ENCODE data around the gene GPC5. TPM values are rescaled to one million over a fixed set of nuclear protein-coding genes. Genes with fewer than 3 reads are reported as not detected.

The GPC5 gene
- total and polyA plus RNA-seq, 2 of the 13 experiments (the other 11 are each of a cell fraction or from before 2014, with no cell fraction given): 0.02 to 0.07 TPM

GRCh38 chr13:91381371-91381770 lies 17.1 kb upstream of the GPC5 start:
- Histone ChIP-seq H3K27me3 (ENCODE audit: control insufficient read depth in 1 of 2, insufficient read depth in 2 of 2, low read length in 2 of 2) (no peaks in the 10 kb centered on the region), H3K9me3 (ENCODE audit: low read length) (no peaks in the 10 kb centered on the region), H3K4me3 (replicated peaks in 1 of 3; ENCODE audit: insufficient read depth in 1 of 3, low read depth in 2 of 3, low read length in 3 of 3) (no peak overlapping the region), H4K20me1 (ENCODE audit: insufficient read depth, low read length) (no peaks in the 10 kb centered on the region), H3K4me1 (ENCODE audit: insufficient read depth, low read length) (no peaks in the 10 kb centered on the region), H3K4me2 (ENCODE audit: low read depth, low read length) (no peak overlapping the region), H3K9ac (ENCODE audit: insufficient read depth, low read depth, low read length) (no peak overlapping the region), H3K27ac (ENCODE audit: extremely low read length, insufficient read depth, low read length) (no peak overlapping the region), H2AFZ (ENCODE audit: low read length) (no peak overlapping the region), H3K36me3 (replicated peaks in 1 of 2; ENCODE audit: control insufficient read depth in 1 of 2, insufficient read depth in 2 of 2, low read length in 2 of 2) (no peaks in the 10 kb centered on the region), H3K79me2 (ENCODE audit: insufficient read depth, low read length) (no peaks in the 10 kb centered on the region)
- intact Hi-C loops (cut with micrococcal nuclease; ENCODE audit: unreplicated experiment): loop anchor here (5.0 kb wide), 1 partner anchor 341 kb away; no protein-coding TSS in a partner anchor
- no TSS peak for BruUV-seq (replicated peaks)
- FAIRE-seq (no peak), ATAC-seq (no peak), DNase-seq (ENCODE audit: low spot score) (no peak)
- in situ Hi-C loops (cut with HindIII; ENCODE audit: extremely low pct_ligation_motif_present, low pct_unique_long_range_greater_than_20kb): no loop called here
- POLR2A ChIA-PET: no interaction called here
- no peak for TF ChIP-seq ZNF841 (CRISPR knock-in tag; IDR thresholded peaks at IDR 0.05; ENCODE audit: borderline replicate concordance)
- TF ChIP-seq SRSF1 (optimal IDR thresholded peaks at IDR 0.05; ENCODE audit: low read depth, low read length): no peak
- TF ChIP-seq CTCF (CRISPR knock-in tag; IDR thresholded peaks at IDR 0.05): peak; percentile 22; the same call in 1 of the 2 replicates
- TF ChIP-seq ZNF644 (CRISPR knock-in tag; IDR thresholded peaks at IDR 0.05; ENCODE audit: low read depth): no peak
- no peak for TF ChIP-seq BRF2 (CRISPR knock-in tag; IDR thresholded peaks at IDR 0.05)
- TF ChIP-seq, protein P1, sequence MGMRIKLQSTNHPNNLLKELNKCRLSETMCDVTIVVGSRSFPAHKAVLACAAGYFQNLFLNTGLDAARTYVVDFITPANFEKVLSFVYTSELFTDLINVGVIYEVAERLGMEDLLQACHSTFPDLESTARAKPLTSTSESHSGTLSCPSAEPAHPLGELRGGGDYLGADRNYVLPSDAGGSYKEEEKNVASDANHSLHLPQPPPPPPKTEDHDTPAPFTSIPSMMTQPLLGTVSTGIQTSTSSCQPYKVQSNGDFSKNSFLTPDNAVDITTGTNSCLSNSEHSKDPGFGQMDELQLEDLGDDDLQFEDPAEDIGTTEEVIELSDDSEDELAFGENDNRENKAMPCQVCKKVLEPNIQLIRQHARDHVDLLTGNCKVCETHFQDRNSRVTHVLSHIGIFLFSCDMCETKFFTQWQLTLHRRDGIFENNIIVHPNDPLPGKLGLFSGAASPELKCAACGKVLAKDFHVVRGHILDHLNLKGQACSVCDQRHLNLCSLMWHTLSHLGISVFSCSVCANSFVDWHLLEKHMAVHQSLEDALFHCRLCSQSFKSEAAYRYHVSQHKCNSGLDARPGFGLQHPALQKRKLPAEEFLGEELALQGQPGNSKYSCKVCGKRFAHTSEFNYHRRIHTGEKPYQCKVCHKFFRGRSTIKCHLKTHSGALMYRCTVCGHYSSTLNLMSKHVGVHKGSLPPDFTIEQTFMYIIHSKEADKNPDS (CRISPR knock-in tag; IDR thresholded peaks at IDR 0.05): no peak
- no peak for TF ChIP-seq ZNF713 (CRISPR knock-in tag; IDR thresholded peaks at IDR 0.05)
- peak; percentile 51; the same call in 1 of the 2 replicates for TF ChIP-seq STAG1 (CRISPR knock-in tag; IDR thresholded peaks at IDR 0.05)
- no peak for TF ChIP-seq ZNF570 (CRISPR knock-in tag; IDR thresholded peaks at IDR 0.05; ENCODE audit: borderline replicate concordance)
- no peak for TF ChIP-seq ZNF557 (CRISPR knock-in tag; IDR thresholded peaks at IDR 0.05)
- CTCF ChIA-PET (ENCODE audit: low intra/inter-chr PET ratio, low total read pairs): interaction anchor here (0.7 to 1.1 kb wide), 2 partner anchors 25 to 195 kb away, joined by 3 read pairs; no protein-coding TSS in a partner anchor

Measured in HepG2 (cell line).